ENCODE measurements around the gene LMO4.

- TF ChIP-seq SUZ12 (IDR thresholded peaks at IDR 0.05; ENCODE audit: extremely low read depth, insufficient read depth, insufficient read length) (no peak), ZNF274 (IDR thresholded peaks at IDR 0.05; ENCODE audit: low read depth, low read length) (no peak), YY1 (IDR thresholded peaks at IDR 0.05; ENCODE audit: insufficient read depth, insufficient read length) (no peak)
Observed at GRCh38 chr1:87356591-87356990, 27.9 kb downstream of the LMO4 start.
